ENCODE results near the gene LGMN. TPM values are rescaled to one million over a fixed set of nuclear protein-coding genes. Genes with fewer than 3 reads are reported as not detected.
"Not testable (repeated sequence)": the region's sequence is repeated elsewhere in the genome, so short reads cannot be mapped to it uniquely, and the experiment has no call there.

Gene LGMN
- total and polyA plus RNA-seq, 2 donors (not counting 1 experiment from before 2014, with no cell fraction given): 17.6 to 21.1 TPM

DNA sequence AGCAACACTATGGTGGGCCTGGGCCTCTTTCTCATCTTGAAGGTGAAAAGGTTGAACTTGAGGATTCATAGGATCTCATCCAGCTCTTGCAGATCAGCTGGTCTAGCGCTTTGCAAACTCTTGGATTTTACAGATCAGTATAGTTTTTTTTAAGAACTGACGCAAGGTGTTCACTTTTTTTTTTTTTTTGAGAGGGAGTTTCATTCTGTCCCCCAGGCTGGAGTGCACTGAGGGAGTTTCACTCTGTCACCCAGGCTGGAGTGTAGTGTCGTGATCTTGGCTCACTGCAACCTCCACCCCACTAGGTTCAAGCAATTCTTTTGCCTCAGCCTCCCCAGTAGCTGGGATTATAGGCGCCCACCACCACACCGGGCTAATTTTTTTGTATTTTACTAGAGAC is 20.4 kb upstream of the LGMN start:
- Histone ChIP-seq H3K4me2 (replicated peaks; ENCODE audit: low read depth, low read length, poor library complexity, severe bottlenecking) (peak overlapping the region; percentile 25), H3K4me3 (ENCODE audit: control extremely low read depth in 1 of 5, extremely low read depth in 1 of 5, insufficient read depth in 1 of 5, low read depth in 2 of 5, low read length in 4 of 5) (no peak overlapping the region), H3K4me1 (ENCODE audit: control insufficient read depth in 2 of 2, insufficient read depth in 2 of 2, low read length in 2 of 2) (peaks cover 32 to 42% of the 10 kb centered on the region in 2 donors), H3K27me3 (replicated peaks in 1 of 4; ENCODE audit: control extremely low read depth in 1 of 4, control insufficient read depth in 3 of 4, insufficient read depth in 4 of 4, low read length in 3 of 4) (no peaks in the 10 kb centered on the region), H3K79me2 (ENCODE audit: control insufficient read depth, insufficient read depth, low read length) (no peaks in the 10 kb centered on the region), H3K9ac (ENCODE audit: low read length) (no peak overlapping the region), H3K27ac (ENCODE audit: low read length in 2 of 2) (peak overlapping the region; percentile 71 to 79), H4K20me1 (ENCODE audit: control insufficient read depth, insufficient read depth, low read length, poor library complexity, severe bottlenecking) (no peaks in the 10 kb centered on the region), H3K9me3 (ENCODE audit: control extremely low read depth in 1 of 3, control insufficient read depth in 2 of 3, insufficient read depth in 1 of 3, low read length in 2 of 3) (no peaks in the 10 kb centered on the region), H3K36me3 (replicated peaks in 1 of 2; ENCODE audit: control extremely low read depth in 1 of 2, control insufficient read depth in 1 of 2, extremely low read depth in 1 of 2, insufficient read depth in 2 of 2, low read length in 1 of 2) (no peaks in the 10 kb centered on the region), H2AFZ (ENCODE audit: insufficient read depth, low read depth, low read length, poor library complexity, severe bottlenecking) (no peak overlapping the region)
- intact Hi-C loops (cut with micrococcal nuclease): no loop called here
- ChIA-PET POLR2A (interaction anchor here (0.7 kb wide), 1 partner anchor 81 kb away, joined by 3 read pairs; no protein-coding TSS in a partner anchor), CTCF (interaction anchor here (1.6 to 1.7 kb wide), 2 partner anchors 53 to 56 kb away, joined by 5 to 6 read pairs; no protein-coding TSS in a partner anchor)
- no peaks in the 10 kb centered on the region for H3K27me3 Mint-ChIP-seq
- peak overlapping the region; percentile 70 for H3K4me3 Mint-ChIP-seq
- DNase-seq (no peak), ATAC-seq (ENCODE audit: low read depth) (no peak)
- peaks cover 2% of the 10 kb centered on the region for H3K9me3 Mint-ChIP-seq (ENCODE audit: insufficient read depth)
- 100% methylated on average over 2 of the region's 5 CpGs for WGBS (ENCODE audit: insufficient coverage)
- H3K27ac Mint-ChIP-seq: peak overlapping the region; percentile 89
- peaks cover 46% of the 10 kb centered on the region for H3K4me1 Mint-ChIP-seq
- TF ChIP-seq, protein P1, sequence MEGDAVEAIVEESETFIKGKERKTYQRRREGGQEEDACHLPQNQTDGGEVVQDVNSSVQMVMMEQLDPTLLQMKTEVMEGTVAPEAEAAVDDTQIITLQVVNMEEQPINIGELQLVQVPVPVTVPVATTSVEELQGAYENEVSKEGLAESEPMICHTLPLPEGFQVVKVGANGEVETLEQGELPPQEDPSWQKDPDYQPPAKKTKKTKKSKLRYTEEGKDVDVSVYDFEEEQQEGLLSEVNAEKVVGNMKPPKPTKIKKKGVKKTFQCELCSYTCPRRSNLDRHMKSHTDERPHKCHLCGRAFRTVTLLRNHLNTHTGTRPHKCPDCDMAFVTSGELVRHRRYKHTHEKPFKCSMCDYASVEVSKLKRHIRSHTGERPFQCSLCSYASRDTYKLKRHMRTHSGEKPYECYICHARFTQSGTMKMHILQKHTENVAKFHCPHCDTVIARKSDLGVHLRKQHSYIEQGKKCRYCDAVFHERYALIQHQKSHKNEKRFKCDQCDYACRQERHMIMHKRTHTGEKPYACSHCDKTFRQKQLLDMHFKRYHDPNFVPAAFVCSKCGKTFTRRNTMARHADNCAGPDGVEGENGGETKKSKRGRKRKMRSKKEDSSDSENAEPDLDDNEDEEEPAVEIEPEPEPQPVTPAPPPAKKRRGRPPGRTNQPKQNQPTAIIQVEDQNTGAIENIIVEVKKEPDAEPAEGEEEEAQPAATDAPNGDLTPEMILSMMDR (IDR thresholded peaks at IDR 0.05): no peak

DNA sequence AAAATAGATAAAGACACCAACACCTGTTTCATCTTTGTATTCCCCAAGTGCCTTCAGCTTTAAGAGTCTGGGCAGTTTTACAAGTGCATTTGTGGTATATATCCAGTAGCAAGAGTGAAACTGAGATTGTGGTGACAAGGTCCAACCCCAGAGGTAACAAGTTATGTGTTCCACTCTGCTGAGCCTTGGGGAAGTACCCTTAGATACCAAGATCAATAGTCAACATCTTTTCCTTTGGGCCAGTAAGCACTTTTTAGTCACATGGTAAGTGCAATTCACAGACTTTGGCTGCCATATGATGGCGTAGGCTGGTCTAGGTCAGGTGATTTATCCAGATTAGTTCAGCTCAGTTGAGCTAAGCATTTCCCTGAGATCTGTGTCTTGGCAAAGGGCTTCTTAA is 19.8 kb upstream of the LGMN start:
- H4K20me1 ChIP-seq (ENCODE audit: control insufficient read depth, insufficient read depth, low read length, poor library complexity, severe bottlenecking); H3K27me3 Mint-ChIP-seq; H3K9me3 ChIP-seq (ENCODE audit: control extremely low read depth in 1 of 3, control insufficient read depth in 2 of 3, insufficient read depth in 1 of 3, low read length in 2 of 3); H3K4me3 ChIP-seq (ENCODE audit: control extremely low read depth in 1 of 5, extremely low read depth in 1 of 5, insufficient read depth in 1 of 5, low read depth in 2 of 5, low read length in 4 of 5); H2AFZ ChIP-seq (ENCODE audit: insufficient read depth, low read depth, low read length, poor library complexity, severe bottlenecking); H3K27me3 ChIP-seq (replicated peaks in 1 of 4; ENCODE audit: control extremely low read depth in 1 of 4, control insufficient read depth in 3 of 4, insufficient read depth in 4 of 4, low read length in 3 of 4); H3K79me2 ChIP-seq (ENCODE audit: control insufficient read depth, insufficient read depth, low read length); H3K9me3 Mint-ChIP-seq (ENCODE audit: insufficient read depth); H3K36me3 ChIP-seq (replicated peaks in 1 of 2; ENCODE audit: control extremely low read depth in 1 of 2, control insufficient read depth in 1 of 2, extremely low read depth in 1 of 2, insufficient read depth in 2 of 2, low read length in 1 of 2); intact Hi-C loops (cut with micrococcal nuclease): not testable (repeated sequence)
- Mint-ChIP-seq H3K4me1 (peaks cover 47% of the 10 kb centered on the region), H3K4me3 (peak overlapping the region; percentile 70), H3K27ac (peak overlapping the region; percentile 89)
- CTCF ChIA-PET: interaction anchor here (0.7 to 2.7 kb wide), 7 partner anchors 8 to 568 kb away, joined by 3 to 10 read pairs (median 5); no protein-coding TSS in a partner anchor
- no CpG with 5 or more reads among the region's 1 CpG for WGBS (ENCODE audit: insufficient coverage)
- ATAC-seq (ENCODE audit: low read depth): peak; percentile 93
- POLR2A ChIA-PET: interaction anchor here (0.7 to 1.0 kb wide), 2 partner anchors 16 to 81 kb away, joined by 3 to 4 read pairs; no protein-coding TSS in a partner anchor
- Histone ChIP-seq H3K4me2 (replicated peaks; ENCODE audit: low read depth, low read length, poor library complexity, severe bottlenecking) (peak overlapping the region; percentile 53), H3K27ac (ENCODE audit: low read length in 2 of 2) (peak overlapping the region; percentile 71 to 79), H3K4me1 (ENCODE audit: control insufficient read depth in 2 of 2, insufficient read depth in 2 of 2, low read length in 2 of 2) (peaks cover 32 to 42% of the 10 kb centered on the region in 2 donors), H3K9ac (ENCODE audit: low read length) (peak overlapping the region; percentile 4)
- DNase-seq: peak; percentile 89

DNA sequence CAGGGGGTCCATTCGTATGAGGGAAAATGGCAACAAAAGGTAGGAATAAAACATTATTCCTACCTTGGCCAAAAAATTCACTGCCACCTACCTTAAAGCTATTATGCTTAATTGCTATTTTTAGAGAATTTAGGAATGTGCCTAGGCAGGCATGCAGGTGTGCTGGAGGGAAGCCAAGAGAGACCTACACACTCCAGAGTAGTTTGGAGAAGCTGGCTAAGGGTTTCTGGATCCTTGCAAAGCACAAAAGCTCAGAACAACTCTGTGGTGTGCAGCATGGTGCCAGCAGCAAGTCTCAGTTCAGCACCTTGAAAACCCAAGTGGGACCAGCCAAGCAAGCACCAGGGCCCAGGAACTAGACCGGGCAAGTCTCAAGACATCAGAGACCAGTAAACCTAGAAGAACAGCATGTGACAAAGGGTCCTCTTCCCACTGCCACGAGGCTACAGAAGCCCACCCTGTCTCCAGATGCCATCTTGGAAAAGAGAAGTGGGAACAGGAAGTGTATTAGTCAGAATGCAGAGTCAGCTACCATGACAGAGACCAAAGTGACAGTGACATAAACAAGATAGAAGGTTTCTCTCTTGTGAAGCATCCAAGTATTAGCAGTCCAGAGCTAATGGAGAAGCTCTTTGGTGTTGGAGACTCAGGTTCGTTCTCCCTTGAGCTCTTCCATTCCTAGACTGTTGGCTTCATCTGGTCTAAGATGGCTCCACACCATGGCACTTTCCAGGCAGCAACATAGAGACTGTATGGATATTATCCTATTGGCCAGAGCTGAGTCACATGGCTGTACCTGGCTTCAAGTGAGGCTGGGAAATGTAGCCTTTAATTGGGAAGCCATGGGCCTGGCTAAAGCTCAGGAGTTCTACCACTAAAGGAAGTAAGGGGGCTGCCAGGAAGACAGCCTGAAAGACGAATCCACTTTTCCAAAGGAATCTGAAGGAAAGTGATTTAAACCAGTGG is 15.5 kb upstream of the LGMN start:
- ATAC-seq (ENCODE audit: low read depth); H2AFZ ChIP-seq (ENCODE audit: insufficient read depth, low read depth, low read length, poor library complexity, severe bottlenecking); H3K36me3 ChIP-seq (replicated peaks in 1 of 2; ENCODE audit: control extremely low read depth in 1 of 2, control insufficient read depth in 1 of 2, extremely low read depth in 1 of 2, insufficient read depth in 2 of 2, low read length in 1 of 2); H3K27me3 ChIP-seq (replicated peaks in 1 of 4; ENCODE audit: control extremely low read depth in 1 of 4, control insufficient read depth in 3 of 4, insufficient read depth in 4 of 4, low read length in 3 of 4); H3K79me2 ChIP-seq (ENCODE audit: control insufficient read depth, insufficient read depth, low read length); H4K20me1 ChIP-seq (ENCODE audit: control insufficient read depth, insufficient read depth, low read length, poor library complexity, severe bottlenecking); H3K27me3 Mint-ChIP-seq; H3K4me3 Mint-ChIP-seq; H3K4me2 ChIP-seq (replicated peaks; ENCODE audit: low read depth, low read length, poor library complexity, severe bottlenecking); H3K27ac ChIP-seq (ENCODE audit: low read length in 2 of 2); POLR2A ChIA-PET; H3K4me3 ChIP-seq (ENCODE audit: control extremely low read depth in 1 of 5, extremely low read depth in 1 of 5, insufficient read depth in 1 of 5, low read depth in 2 of 5, low read length in 4 of 5); H3K9me3 Mint-ChIP-seq (ENCODE audit: insufficient read depth); H3K9ac ChIP-seq (ENCODE audit: low read length); H3K9me3 ChIP-seq (ENCODE audit: control extremely low read depth in 1 of 3, control insufficient read depth in 2 of 3, insufficient read depth in 1 of 3, low read length in 2 of 3); DNase-seq: not testable (repeated sequence)
- intact Hi-C loops (cut with micrococcal nuclease): loop anchor here (2.0 kb wide), 1 partner anchor 15 kb away; the partner anchor contains the start of gene LGMN
- no CpG with 5 or more reads among the region's 5 CpGs for WGBS (ENCODE audit: insufficient coverage)
- peaks cover 21 to 27% of the 10 kb centered on the region in 2 donors for H3K4me1 ChIP-seq (ENCODE audit: control insufficient read depth in 2 of 2, insufficient read depth in 2 of 2, low read length in 2 of 2)
- peaks cover 45% of the 10 kb centered on the region for H3K4me1 Mint-ChIP-seq
- CTCF ChIA-PET: interaction anchor here (0.8 to 4.6 kb wide), 3 partner anchors 15 to 21 kb away, joined by 3 to 22 read pairs (median 4); no protein-coding TSS in a partner anchor
- peak overlapping the region; percentile 62 for H3K27ac Mint-ChIP-seq

Data from B cell (primary cell).